ENCODE data around the gene DCST1.

DNA sequence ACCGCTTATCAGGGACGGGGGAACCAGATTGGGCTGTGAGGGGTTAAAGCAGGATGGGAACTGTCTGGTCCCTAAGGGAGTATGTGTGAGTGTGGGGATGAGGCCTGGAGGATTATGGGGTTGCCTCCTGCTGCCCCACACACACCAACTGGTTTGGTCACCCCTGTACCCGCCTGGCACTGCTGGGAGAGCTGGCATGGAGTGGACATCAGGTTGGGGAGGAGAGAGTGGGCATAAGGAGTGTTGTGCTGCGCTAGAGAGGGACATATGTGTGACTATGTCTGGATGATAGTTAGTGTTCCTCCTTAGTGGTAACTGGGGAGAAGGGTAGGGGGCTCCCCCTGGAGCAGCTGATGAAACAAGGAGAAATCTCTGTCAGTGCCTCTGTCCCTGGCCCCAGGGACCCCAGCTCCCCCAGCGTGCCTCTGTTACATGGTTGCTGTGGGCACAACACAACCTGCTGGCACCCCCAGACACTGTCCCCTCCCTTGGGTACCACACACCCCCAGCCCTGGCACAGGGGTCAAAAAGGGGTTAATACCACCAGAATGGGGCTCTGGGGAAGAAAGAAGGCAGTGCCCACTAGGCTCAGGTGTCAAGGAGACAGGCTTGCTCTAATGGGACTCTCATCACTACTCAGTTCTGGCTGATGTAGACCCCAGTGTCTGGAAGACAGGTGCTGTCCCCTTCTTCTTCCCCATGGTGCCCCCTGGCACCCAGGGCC, 29.1 kb upstream of the DCST1 start:
- TF ChIP-seq TCF4 (CRISPR knock-in tag; IDR thresholded peaks at IDR 0.05; ENCODE audit: borderline replicate concordance) (no peak), TOX (CRISPR knock-in tag; IDR thresholded peaks at IDR 0.05; ENCODE audit: borderline replicate concordance) (no peak), CSDC2 (CRISPR knock-in tag; IDR thresholded peaks at IDR 0.05) (no peak), ZC3H10 (CRISPR knock-in tag; IDR thresholded peaks at IDR 0.05) (no peak), GLIS3 (CRISPR knock-in tag; IDR thresholded peaks at IDR 0.05) (no peak), RARB (CRISPR knock-in tag; IDR thresholded peaks at IDR 0.05) (no peak), OSR1 (CRISPR knock-in tag; IDR thresholded peaks at IDR 0.05) (no peak), ISL1 (CRISPR knock-in tag; IDR thresholded peaks at IDR 0.05) (no peak), ZNF8 (CRISPR knock-in tag; IDR thresholded peaks at IDR 0.05) (no peak), ZFP3 (CRISPR knock-in tag; IDR thresholded peaks at IDR 0.05) (no peak), ARNTL (CRISPR knock-in tag; IDR thresholded peaks at IDR 0.05; ENCODE audit: borderline replicate concordance, low read depth) (no peak)
- TF ChIP-seq, protein P1, sequence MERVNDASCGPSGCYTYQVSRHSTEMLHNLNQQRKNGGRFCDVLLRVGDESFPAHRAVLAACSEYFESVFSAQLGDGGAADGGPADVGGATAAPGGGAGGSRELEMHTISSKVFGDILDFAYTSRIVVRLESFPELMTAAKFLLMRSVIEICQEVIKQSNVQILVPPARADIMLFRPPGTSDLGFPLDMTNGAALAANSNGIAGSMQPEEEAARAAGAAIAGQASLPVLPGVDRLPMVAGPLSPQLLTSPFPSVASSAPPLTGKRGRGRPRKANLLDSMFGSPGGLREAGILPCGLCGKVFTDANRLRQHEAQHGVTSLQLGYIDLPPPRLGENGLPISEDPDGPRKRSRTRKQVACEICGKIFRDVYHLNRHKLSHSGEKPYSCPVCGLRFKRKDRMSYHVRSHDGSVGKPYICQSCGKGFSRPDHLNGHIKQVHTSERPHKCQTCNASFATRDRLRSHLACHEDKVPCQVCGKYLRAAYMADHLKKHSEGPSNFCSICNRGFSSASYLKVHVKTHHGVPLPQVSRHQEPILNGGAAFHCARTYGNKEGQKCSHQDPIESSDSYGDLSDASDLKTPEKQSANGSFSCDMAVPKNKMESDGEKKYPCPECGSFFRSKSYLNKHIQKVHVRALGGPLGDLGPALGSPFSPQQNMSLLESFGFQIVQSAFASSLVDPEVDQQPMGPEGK (CRISPR knock-in tag; IDR thresholded peaks at IDR 0.05; ENCODE audit: borderline replicate concordance) = no peak

All from SK-N-SH treated with all-trans-retinoic acid at 6 μM for 48 hours (cell line).